GM06990 (cell line): ENCODE results near the gene STXBP4.

Experiments used
- DNase-seq: peaks from one replicate; pipeline ENCODE4 v3.0.0-alpha.2; 2011; ENCODE audit not compliant: insufficient read length; ENCODE audit errors: extremely low read depth
- H3K27me3 ChIP-seq: replicated peaks from 2 replicates; pipeline ENCODE4 v1.6.0; 2011; ENCODE audit warnings: low read length; ENCODE audit not compliant: control insufficient read depth, insufficient read depth
- H3K36me3 ChIP-seq: 2 replicates; pipeline ENCODE4 v1.5.1; 2011; ENCODE audit warnings: low read length; ENCODE audit not compliant: control insufficient read depth, insufficient read depth
- H3K4me3 ChIP-seq: replicated peaks from 2 replicates; pipeline ENCODE4 v1.5.1; 2011; ENCODE audit warnings: low read depth, mild to moderate bottlenecking, control low read depth, low read length
- TF ChIP-seq, protein P1 (sequence below): IDR thresholded peaks from 2 replicates; pipeline ENCODE4 v1.5.1; 2011; ENCODE audit warnings: low read length, control low read depth, mild to moderate bottlenecking, inconsistent platforms; ENCODE audit not compliant: insufficient read depth, poor library complexity, severe bottlenecking

Gene STXBP4

DNA sequence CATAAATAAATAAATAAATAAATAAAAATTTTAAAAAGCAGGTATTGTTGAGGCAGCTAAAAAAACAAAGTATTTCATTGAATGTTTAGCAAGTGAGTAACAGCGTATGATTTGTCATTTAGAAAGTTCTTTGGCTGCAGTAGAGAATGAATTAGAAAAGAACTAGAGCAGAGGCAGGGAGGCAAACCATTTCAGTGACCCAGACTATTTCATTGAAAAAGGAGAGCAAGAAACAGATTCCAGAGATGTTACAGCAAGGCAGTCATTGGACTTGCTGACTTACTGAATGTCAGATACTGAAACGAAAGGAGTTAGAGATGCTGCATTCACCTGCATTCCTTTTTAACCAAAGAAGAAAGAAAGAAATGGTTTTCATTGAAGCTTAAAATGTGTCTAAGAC, 190.7 kb downstream of the STXBP4 start:
- Histone ChIP-seq H3K4me3 (no peak overlapping the region), H3K27me3 (no peaks in the 10 kb centered on the region), H3K36me3 (no peaks in the 10 kb centered on the region; the same call in 1 of the 2 replicates)
- TF ChIP-seq, protein P1, sequence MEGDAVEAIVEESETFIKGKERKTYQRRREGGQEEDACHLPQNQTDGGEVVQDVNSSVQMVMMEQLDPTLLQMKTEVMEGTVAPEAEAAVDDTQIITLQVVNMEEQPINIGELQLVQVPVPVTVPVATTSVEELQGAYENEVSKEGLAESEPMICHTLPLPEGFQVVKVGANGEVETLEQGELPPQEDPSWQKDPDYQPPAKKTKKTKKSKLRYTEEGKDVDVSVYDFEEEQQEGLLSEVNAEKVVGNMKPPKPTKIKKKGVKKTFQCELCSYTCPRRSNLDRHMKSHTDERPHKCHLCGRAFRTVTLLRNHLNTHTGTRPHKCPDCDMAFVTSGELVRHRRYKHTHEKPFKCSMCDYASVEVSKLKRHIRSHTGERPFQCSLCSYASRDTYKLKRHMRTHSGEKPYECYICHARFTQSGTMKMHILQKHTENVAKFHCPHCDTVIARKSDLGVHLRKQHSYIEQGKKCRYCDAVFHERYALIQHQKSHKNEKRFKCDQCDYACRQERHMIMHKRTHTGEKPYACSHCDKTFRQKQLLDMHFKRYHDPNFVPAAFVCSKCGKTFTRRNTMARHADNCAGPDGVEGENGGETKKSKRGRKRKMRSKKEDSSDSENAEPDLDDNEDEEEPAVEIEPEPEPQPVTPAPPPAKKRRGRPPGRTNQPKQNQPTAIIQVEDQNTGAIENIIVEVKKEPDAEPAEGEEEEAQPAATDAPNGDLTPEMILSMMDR, result no peak
- no peak for DNase-seq

DNA sequence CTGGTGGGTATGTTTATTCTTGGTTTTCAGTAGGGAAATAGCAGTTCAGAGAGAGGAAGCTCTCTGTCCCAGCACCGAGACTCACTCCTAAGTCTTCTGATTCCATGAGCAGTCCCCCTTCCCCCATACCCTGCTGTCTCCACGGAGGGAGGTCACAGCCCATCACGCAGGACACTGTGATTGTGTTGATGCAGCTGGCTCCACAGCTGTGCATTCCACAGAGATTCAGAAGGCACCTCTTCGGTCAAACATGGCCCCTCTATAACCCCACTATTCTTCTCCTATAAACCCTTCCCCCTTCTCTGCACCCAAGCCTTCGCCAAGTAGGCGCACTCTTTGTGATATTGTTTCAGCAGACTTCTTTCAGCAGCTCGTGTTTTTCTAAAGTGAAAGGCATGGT, 191.9 kb downstream of the STXBP4 start:
- Histone ChIP-seq H3K27me3 (no peaks in the 10 kb centered on the region), H3K36me3 (no peaks in the 10 kb centered on the region; the same call in 1 of the 2 replicates), H3K4me3 (no peak overlapping the region)
- TF ChIP-seq, protein P1, result no peak
- no peak for DNase-seq

DNA sequence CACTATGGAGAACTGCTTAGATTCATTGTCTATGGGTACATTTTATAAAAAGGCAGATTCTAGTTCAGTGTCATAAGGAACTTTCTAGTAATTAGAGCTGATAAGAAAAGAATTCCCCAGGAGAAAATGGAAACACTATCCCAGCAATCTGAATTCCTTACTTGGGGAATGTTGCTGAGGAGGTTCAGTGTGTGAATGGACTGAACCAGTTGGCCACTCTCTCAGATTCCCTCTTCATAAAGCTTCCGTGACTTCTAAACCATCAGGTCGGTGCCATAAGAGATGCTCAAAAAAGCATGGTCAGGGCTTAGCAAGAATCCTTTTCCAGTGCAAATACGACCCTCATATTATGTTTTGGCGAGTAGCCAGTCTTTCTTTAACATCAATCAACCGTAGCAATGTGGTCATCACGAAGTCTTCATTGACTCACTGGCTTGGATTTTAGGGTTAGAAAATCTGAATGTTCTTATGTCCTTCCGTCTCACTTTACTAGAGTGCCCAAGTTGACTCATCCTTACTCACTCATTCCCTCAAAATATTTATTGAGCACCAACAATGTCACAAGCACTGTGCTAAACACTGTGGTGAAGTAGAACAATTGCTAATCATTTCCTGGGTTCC, 193.5 kb downstream of the STXBP4 start:
- Histone ChIP-seq H3K36me3 (no peaks in the 10 kb centered on the region; the same call in 1 of the 2 replicates), H3K27me3 (no peaks in the 10 kb centered on the region), H3K4me3 (no peak overlapping the region)
- DNase-seq, result no peak
- TF ChIP-seq, protein P1, result no peak

DNA sequence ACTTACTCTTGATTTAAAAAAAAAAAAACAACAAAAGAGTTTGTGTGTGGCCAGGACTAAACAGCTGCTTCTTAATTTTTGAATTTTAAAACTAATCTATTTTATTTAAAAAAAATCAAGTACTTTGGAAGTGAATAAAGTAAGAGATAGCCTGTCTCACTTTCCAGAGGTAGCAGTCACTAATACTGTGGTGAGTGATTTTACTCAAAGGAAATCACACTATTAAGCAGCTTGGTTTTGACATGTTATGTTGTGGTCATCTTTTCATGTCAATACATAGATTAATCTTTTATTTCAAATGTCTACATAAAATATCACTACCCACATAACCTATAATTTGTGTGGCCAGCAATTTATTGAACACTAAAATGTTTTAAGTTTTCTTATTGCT, 194.0 kb downstream of the STXBP4 start:
- no peaks in the 10 kb centered on the region; the same call in 1 of the 2 replicates for H3K36me3 ChIP-seq
- DNase-seq, result no peak
- no peak overlapping the region for H3K4me3 ChIP-seq
- TF ChIP-seq, protein P1, result no peak
- H3K27me3 ChIP-seq, result no peaks in the 10 kb centered on the region

DNA sequence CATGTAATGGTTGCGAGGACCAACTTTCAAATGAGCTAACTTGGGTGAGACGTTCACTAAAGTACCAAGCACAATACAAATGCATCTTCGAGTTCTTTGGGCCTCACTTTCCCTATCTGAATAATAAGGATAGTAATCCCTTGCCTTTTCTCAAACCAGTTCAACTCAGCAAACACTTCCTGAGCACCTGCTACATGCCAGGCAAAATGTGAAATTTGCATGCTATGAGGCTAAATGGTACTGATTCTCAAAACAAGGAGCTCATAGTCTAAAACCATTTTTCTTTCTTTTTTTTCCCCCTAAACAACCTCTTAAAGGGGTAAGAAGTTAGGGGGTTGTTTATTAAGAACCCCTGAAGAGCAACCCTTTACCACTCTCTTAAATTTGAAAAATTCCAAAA, 194.8 kb downstream of the STXBP4 start:
- Histone ChIP-seq H3K36me3 (no peaks in the 10 kb centered on the region; the same call in 1 of the 2 replicates), H3K4me3 (no peak overlapping the region), H3K27me3 (no peaks in the 10 kb centered on the region)
- no peak for DNase-seq
- TF ChIP-seq, protein P1, result no peak

DNA sequence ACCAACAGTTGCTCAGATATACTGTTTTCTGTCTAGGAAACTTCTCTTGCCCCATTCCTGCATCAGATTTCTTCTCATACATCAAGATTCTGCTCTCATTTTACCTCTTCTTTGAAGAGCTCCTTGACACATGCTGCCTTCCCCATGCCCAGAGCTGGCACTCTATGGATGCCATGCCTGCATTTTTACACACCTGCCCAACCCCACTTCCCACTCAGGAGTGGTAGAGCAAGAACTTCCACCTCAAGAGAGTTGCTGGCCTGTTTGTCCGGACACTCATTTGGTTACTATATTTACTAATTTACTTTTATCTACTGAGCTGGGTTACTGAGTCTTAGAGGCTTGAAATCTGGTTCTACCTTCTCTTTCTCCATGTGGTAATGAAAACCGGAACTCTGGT, 197.9 kb downstream of the STXBP4 start:
- Histone ChIP-seq H3K36me3 (no peaks in the 10 kb centered on the region), H3K4me3 (no peak overlapping the region), H3K27me3 (no peaks in the 10 kb centered on the region)
- no peak for DNase-seq
- TF ChIP-seq, protein P1, result no peak
